ENCODE data around the gene CPLX3.

DNA sequence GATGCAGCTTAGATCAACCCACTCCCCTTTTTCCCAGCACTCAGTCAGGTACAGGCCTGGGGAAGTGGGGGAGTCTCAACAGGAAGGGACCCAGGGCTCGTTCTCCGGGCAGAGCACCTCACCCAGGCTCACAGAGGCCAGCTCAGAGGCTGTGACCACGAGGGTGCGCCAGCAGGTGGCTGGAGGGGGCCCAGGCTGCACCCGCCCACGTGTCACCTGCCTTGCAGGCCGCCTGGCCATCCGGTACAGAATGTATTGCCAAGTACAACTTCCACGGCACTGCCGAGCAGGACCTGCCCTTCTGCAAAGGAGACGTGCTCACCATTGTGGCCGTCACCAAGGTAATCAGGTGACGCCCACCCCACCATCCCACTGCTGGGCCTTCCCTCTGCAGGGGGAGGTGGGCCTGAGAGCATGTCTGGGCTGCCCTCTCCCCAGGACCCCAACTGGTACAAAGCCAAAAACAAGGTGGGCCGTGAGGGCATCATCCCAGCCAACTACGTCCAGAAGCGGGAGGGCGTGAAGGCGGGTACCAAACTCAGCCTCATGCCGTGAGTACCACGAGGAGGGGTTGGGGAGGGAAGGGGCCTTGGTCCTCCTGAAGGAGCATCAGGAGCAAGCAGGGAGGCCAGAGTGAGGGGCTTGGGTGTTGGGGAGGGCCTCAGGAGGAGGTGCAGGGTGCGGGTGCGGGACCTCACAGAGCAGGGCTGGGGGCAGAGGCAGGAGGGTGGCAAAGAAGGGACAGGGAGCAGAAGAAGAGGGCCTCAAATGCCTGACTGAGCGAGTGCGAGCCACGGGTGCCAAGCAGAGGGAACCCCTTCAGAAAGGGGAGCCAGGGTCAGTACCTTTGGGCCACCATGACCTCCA, 27.8 kb upstream of the CPLX3 start:
- TF ChIP-seq EP300 (IDR thresholded peaks at IDR 0.05) (no peak), POLR2A (IDR thresholded peaks at IDR 0.05) (no peak), POLR2AphosphoS5 (IDR thresholded peaks at IDR 0.05) (no peak)
- TF ChIP-seq, protein P1, sequence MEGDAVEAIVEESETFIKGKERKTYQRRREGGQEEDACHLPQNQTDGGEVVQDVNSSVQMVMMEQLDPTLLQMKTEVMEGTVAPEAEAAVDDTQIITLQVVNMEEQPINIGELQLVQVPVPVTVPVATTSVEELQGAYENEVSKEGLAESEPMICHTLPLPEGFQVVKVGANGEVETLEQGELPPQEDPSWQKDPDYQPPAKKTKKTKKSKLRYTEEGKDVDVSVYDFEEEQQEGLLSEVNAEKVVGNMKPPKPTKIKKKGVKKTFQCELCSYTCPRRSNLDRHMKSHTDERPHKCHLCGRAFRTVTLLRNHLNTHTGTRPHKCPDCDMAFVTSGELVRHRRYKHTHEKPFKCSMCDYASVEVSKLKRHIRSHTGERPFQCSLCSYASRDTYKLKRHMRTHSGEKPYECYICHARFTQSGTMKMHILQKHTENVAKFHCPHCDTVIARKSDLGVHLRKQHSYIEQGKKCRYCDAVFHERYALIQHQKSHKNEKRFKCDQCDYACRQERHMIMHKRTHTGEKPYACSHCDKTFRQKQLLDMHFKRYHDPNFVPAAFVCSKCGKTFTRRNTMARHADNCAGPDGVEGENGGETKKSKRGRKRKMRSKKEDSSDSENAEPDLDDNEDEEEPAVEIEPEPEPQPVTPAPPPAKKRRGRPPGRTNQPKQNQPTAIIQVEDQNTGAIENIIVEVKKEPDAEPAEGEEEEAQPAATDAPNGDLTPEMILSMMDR (IDR thresholded peaks at IDR 0.05) = no peak

All from gastroesophageal sphincter (tissue), 3 donors.